ENCODE results near the gene IFIT1B.
"Not testable (repeated sequence)": the region's sequence is repeated elsewhere in the genome, so short reads cannot be mapped to it uniquely, and the experiment has no call there.

Gene IFIT1B

DNA sequence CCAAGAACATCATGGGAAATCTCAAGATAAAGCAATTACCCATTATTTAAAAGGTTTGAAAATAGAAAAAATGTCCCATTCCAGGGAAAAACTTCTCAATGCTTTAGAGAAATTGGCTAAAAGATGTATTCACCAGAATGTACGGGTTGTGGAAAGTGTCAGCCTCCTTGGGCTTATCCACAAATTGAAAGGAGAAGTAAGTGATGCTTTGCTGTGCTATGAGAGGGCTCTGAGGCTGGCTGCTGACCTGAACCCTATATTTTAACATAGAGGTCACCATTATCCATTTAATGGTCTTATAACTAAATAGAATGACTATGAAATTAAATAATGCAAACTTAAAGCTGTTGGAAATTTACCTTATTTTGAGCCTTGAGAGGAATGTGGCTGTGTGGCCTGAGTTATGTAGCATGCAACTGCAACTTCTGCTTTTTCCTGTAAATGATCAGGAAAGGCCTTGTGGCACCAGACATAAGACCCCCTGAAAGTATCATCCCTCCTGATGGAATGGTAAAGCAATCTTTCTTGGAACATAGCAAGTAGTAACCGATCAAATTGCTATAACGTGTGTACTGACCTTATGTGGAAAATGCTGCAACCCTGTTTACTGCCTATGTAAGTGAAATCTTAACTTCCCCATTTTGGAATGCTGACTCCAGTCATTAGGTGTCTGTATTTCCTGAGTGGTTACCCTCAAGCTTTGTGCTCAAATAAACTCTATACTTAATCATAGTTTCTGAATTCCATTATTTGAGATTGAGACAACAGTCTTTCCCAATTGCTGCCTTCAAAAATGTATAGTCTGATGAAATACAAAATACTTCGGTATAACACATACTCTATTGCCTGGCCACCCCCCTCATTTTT is 6.9 kb downstream of the IFIT1B start:
- no peak for DNase-seq (ENCODE audit: low read depth)

DNA sequence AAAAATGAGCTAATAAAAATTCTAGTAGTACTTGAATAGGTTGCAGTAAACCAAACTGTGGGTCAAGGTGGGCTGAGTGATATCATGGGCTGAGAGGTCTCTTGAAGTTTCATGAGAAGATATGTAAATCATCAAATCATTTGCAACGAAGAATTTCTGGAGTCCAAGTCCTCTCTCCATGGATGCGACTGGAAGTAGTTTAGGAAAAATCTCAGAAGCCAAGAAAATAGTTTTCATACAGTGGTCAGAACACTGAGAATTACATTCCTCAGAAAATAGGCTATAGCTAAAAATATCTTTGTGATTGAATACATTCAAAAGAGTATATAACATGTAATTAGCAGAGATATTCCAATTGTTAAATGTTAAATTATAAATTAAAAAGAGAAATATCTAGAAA is 10.9 kb downstream of the IFIT1B start:
- DNase-seq (ENCODE audit: low read depth), result no peak

DNA sequence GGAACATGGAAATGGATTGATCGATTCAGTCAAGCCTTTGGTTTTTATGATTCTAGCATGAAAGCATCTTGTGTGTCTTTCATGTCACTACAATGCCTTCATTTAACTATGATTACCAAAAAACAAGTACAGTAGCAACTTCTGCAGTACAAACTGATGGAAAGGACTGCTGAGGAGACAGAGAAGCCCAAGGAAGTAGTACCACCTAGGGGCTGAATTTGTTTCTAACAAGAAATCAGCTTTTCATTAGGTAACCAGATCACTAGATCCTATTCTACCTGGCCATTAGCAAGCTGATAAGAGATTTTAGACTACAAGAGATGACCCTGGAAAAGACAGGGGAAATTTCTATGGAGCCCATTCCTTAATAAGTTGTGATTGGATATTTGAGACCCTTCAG is 11.4 kb downstream of the IFIT1B start:
- DNase-seq (ENCODE audit: low read depth), result no peak

DNA sequence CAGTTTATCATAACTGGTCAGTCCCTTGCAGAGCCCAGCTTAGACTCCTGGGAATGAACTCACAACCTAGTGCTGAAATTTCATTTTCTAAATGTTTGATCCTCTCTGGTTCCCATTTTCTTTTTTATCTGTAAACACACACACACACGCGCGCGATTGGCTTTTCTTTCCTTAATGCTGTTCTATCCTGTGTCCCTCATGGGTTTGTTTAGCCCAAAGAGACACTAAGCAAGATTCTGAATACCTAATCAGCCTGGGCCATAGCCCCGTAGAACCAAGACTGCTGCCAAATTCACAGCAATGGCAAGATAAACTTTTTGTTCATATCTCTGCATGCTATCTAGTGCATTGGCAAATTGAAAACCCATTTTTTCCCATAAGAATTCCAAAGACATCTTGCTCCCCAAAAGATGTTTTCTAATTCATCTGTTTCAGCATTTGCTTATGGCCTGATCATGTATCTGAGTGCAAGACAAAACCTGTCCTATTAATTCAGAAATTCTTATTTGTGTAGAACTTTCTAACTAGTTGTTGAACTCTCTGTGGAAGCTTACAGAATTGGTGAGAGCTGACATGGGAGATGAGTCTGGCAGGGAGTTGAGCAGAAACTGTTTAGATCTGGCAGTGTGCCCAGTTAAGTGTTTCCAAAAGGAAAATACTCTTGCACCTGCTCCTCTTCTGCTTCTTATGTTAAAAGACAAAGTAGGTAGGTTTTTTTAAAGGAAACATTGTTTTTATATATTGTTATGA is 12.8 kb downstream of the IFIT1B start:
- DNase-seq (ENCODE audit: low read depth), result no peak

DNA sequence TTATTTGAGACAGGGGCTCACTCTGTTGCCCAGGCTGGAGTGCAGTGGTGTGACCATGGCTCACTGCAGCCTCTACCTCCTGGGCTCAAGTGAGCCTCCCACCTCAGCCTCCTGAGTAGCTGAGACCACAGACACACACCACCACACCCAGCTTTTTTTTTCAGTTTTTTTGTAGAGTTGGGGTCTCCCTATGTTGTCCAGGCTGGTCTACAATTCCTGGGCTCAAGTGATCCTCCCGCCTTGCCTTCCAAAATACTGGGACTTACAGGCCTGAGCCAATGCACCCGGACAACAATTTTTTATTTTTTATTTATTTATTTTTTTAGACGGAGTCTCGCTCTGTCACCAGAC is 13.3 kb downstream of the IFIT1B start:
- DNase-seq (ENCODE audit: low read depth), result not testable (repeated sequence)

DNA sequence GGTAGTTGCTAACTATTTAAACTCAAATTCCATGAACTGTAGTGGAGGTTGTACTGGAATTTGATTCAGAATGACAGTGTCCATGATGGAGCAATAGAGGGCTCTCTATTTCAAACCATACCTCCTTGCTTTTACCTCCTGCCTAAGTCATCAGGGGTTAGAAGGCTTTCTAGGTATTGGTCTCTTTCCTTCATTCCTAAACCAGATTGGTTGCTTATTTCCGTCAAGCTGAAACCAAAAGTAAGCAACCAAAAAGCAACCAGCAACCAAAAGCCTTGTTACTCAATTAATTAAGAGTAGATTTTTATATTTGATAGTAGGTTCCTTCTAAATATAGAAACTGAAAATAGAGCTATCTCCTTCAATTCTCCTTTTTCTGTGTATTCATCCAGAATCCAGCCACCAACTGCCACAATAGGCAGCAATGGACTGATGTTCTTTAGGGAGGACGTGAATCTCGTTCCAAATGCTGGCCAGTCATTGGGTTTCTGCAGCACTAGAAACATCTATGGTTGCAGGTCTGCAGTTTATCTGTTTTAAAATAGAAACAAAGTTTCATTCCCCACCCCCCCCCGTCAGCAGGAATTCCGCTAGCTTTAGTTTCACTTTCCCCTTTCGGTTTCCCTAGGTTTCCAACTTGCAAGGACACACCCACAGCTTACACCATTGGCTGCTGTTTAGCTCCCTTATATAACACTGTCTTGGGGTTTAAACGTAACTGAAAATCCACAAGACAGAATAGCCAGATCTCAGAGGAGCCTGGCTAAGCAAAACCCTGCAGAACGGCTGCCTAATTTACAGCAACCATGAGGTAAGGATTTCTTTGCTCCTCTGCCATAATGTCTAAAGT is 14.3 kb downstream of the IFIT1B start, which contains the start of gene IFIT1:
Gene IFIT1 (plus strand): TSS at position 717 of the 850 bp plus-strand sequence. CDS start 90 bp downstream, at position 807.
- peak; percentile 56 for DNase-seq (ENCODE audit: low read depth)

DNA sequence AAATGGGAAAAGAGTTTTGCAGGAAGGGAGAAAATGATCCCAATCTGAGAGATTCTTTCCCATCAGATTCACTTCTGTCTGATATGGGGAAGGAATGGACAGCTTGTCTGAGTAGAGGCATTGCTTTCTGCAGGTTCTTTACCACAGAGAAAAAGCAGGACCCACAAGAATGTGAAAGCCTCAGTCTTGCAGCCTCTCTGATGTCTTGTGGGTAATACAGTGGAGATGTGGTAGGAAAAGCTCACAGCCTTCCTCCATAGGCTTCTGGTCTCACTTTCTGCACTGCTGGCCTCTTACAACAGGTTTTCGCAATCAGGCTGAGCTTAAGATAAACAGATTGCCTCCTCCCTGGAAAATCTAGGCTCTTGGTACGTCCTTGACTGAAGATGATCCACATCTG is 15.1 kb downstream of the IFIT1B start:
- no peak for DNase-seq (ENCODE audit: low read depth)

DNA sequence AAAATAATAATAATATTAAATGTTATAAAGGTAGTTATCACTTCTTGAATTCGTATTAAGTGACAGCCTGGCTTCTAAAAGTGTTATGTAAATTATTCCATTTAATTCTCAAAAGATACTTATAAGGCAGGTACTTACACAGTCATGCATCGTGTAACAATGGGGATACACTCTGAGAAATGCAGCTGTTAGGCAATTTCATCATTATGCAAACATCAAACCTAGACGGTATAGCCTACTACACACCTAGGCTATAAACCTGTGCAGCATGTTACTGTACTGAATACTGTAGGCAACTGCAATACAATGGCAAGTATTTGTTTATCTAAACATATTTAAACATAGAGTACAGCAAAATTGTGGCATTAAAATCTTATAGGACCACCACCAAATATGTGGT is 16.0 kb downstream of the IFIT1B start:
- DNase-seq (ENCODE audit: low read depth), result no peak

DNA sequence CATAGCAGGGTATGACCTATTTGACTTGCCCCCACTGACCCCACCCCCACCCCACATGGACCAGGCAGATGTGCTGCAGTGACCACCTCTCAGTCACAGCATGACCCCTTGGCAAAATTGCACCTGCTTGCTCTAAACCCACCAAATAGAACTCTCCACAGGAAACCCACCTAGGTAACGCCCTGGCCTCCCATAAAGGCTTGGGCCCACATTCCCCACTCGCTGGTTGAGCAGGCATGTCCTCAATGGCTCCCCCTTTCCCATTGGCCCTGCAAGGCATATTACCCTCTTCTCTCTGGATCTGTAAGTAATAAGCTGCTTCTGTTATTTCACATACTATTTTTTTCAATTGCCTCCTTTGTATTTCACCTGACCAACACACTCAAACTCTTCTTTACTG is 17.3 kb downstream of the IFIT1B start:
- no peak for DNase-seq (ENCODE audit: low read depth)

DNA sequence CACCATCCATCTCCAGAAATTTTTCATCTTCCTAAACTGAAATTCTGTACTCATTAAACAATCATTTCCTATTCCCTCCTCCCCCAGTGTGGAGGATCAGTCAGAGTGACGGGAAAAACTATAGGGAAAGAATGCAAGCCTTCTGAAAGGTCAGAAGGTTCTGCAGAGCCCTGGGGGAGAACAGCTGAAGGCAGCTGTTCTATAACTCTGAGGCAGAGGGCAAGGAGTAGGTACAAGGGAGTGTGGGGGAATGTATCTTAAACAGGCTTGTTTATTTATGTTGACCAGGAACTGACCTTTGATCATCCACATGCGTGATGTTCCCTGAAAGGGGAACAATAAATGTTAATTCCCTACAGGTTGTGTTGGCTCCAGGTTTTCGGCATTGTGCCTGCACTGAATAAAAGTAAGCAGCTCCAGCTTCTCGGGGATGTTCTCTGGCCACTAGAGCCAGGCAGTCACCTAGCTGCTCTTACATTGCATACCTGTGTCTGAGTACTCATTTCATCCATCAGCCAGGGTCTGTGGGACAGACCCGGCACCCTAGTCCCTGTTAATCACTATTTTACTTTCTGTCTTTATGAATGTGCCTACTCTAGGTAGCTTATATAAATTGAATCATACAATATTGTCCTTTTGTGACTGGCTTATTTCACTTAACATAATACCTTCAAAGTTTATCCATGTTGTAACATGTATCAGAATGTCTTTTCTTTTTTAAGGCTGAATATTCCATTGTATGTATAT is 20.3 kb downstream of the IFIT1B start:
- peak; percentile 31 for DNase-seq (ENCODE audit: low read depth)

DNA sequence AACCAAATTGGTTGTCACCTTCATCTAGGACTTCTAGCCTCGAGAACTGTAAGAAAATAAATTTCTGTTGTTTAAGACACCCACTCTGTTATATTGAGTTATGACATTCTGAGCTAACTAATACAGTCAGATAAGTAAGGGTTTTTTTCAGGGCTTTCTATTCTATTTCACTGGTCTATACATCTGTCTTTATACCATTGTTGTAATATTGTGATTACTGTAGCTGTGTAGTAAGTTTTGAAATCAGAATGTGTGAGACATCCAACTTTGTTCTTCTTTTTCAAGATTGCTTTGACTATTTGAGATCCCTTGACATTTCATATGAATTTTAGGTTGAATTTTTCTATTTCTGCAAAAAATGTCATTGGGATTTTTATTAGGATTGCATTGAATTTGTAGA is 22.1 kb downstream of the IFIT1B start:
- no peak for DNase-seq (ENCODE audit: low read depth)

DNA sequence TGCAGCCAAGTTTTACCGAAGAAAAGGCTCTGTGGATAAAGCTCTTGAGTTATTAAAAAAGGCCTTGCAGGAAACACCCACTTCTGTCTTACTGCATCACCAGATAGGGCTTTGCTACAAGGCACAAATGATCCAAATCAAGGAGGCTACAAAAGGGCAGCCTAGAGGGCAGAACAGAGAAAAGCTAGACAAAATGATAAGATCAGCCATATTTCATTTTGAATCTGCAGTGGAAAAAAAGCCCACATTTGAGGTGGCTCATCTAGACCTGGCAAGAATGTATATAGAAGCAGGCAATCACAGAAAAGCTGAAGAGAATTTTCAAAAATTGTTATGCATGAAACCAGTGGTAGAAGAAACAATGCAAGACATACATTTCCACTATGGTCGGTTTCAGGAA is 25.2 kb downstream of the IFIT1B start:
- no peak for DNase-seq (ENCODE audit: low read depth)

DNA sequence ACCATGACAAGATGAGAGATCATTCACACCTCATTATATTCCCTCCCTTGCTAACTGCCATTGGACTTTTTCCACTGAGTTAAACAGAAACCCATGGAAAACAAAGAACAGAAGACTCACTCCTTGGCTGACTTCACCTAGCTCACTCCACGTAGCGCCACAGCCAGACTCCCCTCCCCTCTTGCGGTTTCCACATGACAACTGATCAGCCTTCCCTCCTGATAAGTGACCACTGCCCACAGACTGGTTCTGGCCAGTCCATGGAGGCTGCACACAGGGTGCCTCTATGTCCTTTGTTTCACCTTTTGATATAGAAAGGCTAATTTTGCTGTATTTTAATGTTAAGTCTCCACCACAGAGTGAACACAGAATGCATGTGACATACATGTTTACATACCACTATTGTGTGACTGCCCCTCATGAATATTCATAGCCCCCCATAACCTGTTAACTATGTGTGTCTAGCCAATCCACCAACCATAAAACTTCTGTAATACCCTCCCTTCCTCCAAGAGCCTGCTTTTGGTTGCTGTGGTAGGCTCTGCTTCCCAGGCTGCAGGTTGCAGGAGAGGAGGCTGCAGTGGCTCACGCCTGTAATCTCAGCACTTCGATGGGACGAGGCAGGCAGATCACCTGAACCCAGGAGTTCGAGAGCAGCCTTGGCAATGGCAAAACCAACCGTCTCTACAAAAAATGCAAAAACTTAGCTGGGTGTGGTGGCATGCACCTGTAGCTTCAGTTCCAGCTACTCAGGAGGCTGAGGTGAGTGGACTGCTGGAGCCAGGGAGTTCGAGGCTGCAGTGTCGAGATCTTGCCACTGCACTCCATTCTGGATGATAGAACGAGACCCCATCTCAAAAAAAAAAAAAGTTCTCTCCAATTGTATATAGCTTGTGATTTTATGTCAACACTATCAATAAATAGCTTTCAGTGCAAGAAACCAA is 26.5 kb downstream of the IFIT1B start:
- no peak for DNase-seq (ENCODE audit: low read depth)

DNA sequence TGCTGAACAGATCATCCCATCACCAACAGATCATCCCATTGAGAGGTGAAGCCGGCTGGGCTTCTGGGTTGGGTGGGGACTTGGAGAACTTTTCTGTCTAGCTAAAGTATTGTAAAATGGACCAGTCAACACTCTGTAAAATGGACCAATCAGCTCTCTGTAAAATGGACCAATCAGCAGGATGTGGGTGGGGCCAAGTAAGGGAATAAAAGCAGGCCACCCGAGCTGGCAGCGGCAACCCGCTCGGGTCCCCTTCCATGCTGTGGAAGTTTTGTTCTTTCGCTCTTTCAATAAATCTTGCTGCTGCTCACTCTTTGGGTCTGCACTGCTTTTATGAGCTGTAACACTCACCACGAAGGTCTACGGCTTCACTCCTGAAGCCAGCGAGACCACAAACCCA is 28.3 kb downstream of the IFIT1B start:
- DNase-seq (ENCODE audit: low read depth), result not testable (repeated sequence)

DNA sequence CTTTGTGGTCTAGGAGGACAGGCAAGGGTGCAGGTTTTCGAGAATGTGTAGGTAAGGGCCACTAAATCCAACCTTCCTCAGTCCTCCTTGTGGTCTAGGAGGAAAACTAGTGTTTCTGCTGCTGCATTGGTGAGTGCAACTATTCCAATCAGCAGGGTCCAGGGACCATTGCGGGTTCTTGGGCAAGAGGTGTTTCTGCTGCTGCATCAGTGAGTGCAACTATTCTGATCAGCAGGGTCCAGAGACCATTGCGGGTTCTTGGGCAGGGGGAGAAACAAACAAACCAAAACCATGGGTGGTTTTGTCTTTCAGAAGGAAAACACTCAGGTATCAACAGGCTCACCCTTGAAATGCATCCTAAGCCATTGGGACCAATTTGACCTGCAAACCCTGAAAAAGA is 29.9 kb downstream of the IFIT1B start:
- DNase-seq (ENCODE audit: low read depth), result not testable (repeated sequence)

DNA sequence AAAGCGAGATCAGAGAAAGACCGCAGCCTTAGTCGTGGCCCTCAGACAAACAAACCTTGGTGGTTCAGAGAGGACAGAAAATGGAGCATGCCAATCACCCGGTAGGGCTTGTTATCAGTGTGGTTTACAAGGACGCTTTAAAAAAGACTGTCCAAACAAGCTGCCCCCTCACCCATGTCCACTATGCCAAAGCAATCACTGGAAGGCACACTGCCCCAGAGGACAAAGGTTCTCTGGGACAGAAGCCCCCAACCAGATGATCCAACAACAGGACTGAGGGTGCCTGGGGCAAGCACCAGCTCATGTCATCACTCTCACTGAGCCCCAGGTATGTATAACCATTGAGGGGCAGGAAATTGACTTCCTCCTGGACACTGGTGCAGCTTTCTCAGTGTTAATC is 31.4 kb downstream of the IFIT1B start:
- DNase-seq (ENCODE audit: low read depth), result not testable (repeated sequence)

DNA sequence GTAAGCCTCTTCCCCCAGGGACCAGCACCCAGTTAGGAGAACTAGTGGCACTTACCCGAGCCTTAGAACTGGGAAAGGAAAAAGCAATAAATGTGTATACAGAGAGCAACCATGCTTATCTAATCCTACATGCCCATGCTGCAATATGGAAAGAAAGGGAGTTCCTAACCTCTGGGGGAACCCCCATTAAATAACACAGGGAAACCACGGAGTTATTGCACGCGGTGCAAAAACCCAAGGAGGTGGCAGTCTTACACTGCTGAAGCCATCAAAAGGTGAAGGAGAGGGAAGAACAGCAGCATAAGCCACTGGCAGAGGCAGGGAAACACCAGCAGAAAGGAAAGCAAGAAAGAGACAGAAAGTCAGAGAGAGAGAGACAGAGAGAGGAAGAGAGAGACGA is 32.7 kb downstream of the IFIT1B start:
- DNase-seq (ENCODE audit: low read depth), result not testable (repeated sequence)

DNA sequence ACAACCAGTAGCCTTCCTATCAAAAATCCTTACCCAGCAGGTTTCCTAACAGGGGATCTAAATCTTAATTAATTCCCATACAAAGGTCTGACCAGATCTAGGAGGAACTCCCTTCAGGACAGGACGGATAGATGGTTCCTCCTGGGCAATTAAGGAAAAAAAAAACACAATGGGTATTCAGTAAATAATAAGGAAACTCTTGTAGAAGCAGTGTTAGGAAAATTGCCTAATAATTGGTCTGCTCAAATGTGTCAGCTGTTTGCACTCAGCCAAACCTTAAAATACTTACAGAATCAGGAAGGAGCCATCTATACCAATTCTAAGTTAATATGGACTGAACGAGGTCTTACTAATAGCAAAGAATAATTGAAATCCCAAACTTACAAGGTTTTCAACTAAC is 33.3 kb downstream of the IFIT1B start:
- DNase-seq (ENCODE audit: low read depth), result not testable (repeated sequence)

DNA sequence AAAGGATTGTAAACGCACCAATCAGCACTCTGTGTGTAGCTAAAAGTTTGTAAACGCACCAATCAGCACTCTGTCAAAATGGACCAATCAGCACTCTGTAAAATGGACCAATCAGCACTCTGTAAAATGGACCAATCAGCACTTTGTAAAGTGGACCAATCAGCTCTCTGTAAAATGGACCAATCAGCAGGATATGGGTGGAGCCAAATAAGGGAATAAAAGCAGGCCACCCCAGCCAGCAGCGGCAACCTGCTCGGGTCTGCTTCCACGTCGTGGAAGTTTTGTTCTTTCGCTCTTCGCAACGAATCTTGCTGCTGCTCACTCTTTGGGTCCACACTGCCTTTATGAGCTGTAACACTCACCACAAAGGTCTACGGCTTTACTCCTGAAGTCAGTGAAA is 34.4 kb downstream of the IFIT1B start:
- not testable (repeated sequence) for DNase-seq (ENCODE audit: low read depth)

DNA sequence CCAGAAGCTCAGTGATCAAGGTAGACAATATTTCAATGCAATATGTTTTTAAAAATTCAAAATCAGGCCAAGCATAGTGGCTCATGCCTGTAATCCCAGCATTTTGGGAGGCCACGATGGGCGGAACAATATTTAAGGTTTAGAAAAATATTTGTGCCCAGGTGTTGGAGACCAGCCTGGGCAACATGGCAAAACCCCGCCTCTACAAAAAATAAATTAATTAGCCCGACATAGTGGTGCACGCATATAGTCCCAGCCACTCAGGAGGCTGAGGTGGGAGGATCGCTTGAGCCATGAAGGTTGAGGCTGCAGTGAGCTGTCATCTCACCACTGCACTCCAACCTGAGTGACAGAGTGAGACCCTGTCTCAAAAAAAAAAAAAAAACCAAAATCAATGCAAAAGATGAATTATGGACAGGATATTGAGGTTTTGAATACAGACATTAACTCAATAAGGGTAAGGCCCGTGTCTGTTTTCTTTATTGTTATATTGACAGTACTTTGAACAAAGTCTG is 35.6 kb downstream of the IFIT1B start:
- DNase-seq (ENCODE audit: low read depth), result no peak
